ENCODE measurements around the gene FLOT1.
A peak's percentile ranks its signal among the peaks of the same experiment; 100 is the strongest.
"Not testable (repeated sequence)": the region's sequence is repeated elsewhere in the genome, so short reads cannot be mapped to it uniquely, and the experiment has no call there.

Gene FLOT1

DNA sequence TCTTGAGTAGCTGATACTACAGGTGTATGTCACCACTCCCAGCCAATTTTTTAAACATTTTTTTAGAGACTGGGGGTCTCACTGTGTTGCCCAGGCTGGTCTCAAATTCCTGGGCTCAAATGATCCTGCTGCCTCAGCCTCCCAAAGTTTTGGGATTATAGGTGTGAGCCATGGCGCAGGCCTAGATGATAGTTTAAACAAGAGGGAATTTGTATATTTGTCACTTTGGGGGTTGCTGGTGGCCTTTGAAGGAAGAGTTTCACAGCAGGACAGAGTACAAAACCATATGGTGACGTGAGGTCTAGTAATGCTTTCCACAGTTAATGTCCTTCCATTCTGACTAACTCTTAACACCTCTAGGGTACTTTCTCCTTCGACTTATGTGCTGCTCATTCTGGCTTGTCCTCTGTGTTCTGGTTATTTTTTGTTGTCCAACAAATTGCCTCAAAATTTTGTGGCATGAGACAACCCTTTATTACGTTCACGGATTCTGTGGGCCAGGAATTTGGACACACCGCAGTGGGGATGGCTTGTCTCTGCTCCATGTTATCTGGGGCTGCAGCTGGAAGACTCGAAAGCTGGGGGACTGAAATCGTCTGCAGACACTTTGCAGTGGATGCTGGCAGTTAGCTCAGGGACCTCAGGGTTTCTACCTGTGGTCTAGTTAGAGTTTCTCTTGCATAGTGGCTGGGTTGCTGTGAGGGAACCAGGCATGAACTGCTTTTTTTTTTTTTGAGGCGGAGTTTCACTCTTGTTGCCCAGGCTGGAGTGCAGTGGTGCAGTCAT, 24.9 kb upstream of the FLOT1 start:
- DNase-seq = no peak

DNA sequence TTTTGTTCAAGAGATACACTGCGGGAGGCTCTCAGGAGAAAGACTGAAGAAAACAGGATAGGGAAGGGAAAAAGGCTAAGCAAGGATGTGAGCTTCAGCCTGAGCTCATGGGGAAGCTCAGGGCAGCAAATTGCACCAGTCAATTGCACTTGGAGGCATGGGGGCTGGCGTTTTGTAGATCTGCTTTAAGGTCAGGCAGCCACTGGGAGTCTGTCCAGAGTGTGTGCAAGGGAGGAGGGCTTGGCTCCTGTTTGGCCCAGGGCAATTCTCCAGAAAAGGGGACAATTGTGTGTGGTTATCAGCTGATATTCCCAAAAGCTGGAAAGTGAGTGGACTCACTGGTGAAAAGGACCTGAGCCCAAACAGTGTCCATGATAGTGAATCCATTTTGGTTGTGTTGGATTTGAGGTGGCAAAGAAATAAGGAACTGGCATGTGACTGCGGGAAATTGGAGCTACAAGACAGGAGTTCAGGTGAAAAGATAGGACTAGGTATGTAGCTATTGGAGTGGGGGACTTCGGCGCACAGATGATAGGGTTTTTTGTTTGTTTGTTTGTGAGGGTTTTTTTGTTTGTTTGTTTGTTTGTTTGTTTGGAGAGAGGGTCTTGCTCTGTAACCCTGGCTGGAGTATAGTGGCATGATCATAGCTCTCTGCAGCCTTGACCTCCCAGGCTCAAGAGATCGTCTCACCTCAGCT, 24.1 kb upstream of the FLOT1 start:
- DNase-seq = no peak

DNA sequence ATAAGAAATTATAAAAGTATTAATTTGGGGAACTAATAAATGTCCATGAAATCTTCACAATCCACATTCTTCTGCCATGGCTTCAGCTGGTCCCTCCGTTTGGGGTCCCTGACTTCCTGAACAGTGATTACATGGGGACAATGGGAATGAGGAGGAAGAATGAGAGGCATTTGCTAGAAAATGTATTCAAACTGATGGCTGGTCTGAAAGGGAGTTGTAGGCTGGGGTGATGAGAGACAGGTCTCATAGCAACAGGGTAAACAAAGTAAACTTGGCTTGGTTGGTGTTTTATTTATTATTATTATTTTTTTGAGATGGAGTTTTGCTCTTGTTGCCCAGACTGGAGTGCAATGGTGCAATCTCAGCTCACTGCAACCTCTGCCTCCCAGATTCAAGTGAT, 23.0 kb upstream of the FLOT1 start:
- DNase-seq = not testable (repeated sequence)

DNA sequence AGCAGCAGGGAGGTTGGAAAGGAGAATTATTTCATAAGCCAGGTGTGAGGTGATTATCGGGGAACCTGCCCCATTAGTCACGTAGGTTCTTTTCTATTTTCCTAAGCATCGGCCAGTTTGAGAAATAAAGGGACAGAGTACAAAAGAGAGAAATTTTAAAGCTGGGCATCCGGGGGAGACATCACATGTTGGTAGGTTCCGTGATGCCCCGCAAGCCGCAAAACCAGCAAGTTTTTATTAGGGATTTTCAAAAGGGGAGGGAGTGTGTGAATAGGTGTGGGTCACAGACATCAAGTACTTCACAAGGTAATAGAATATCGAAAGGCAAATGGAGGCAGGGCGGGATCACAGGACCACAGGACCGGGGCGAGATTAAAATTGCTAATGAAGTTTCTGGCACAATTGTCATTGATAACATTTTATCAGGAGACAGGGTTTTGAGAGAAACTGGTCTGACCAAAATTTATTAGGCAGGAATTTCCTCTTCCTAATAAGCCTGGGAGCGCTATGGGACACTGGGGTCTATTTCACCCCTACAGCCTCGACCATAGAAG, 22.1 kb upstream of the FLOT1 start:
- not testable (repeated sequence) for DNase-seq

GRCh38 chr6:30763618-30764489, 21.4 kb upstream of the FLOT1 start:
- no peak for DNase-seq

GRCh38 chr6:30763155-30763617, 20.7 kb upstream of the FLOT1 start:
- no peak for DNase-seq

GRCh38 chr6:30761791-30762429, 19.4 kb upstream of the FLOT1 start:
- no peak for DNase-seq

GRCh38 chr6:30760549-30760948, 18.1 kb upstream of the FLOT1 start:
- peak in 1 of 2 donors; percentile 24 for DNase-seq

GRCh38 chr6:30759575-30760239, 17.2 kb upstream of the FLOT1 start:
- DNase-seq = no peak

- no peak for DNase-seq
Observed at GRCh38 chr6:30757261-30757904, 14.9 kb upstream of the FLOT1 start.

- DNase-seq = not testable (repeated sequence)
Observed at GRCh38 chr6:30756405-30757003, 14.0 kb upstream of the FLOT1 start.

DNA sequence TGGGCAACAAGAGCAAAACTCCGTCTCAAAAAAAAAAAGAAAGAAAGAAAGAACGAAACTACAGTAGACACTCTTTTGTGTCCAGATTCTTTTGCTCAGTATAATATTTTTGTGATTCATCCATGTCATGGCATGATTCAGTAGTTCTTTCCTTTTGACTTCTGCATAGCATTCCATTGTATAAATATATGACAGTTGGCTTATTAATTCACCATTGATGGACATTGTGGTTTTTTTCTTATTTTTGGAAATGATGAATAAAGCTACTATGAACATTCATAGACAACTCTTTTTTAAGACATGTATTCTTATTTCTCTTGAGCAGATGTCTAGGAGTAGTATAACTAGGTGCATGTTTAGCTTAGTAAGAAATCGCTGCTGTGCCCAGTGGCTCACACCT, 12.1 kb upstream of the FLOT1 start:
- DNase-seq = no peak

- DNase-seq = peak; percentile 93 to 97
Observed at GRCh38 chr6:30752157-30752927, 9.9 kb upstream of the FLOT1 start.

GRCh38 chr6:30750379-30750668, 7.8 kb upstream of the FLOT1 start:
- DNase-seq = peak in 1 of 2 donors; percentile 24

GRCh38 chr6:30749554-30750378, 7.3 kb upstream of the FLOT1 start:
- no peak for DNase-seq

DNA sequence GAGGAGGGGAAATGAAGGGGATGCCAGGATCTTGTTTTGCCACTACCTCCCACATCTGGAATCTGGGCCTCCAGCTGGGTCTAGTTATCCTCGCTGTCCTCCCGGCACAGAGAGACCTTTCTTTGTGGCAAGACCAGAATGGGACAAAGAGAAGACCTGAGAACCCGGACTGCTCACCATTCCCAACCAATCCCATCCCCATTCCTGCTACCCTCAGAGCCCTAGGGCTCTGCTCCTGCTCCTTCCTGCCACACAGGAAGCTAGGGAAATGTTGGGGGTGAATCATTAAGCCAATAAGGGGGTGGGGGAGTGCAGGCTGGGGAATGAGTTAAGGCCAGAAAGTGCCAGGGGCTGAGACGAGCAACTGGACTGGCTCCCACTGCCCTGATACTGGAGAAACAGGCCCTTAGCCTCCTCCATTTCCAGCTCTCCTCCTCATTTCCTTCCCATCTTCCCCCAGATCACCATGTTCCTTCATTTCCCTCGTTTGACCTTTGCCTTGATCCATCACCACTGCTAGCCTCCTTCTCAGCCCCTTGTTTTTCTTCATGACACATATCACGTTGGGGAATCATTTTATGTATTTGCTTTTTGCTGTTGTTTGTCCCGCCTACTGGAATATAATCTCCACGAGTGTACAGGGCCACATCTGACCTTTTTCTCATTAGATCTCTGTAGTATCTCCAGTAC, 6.5 kb upstream of the FLOT1 start:
- no peak for DNase-seq

DNA sequence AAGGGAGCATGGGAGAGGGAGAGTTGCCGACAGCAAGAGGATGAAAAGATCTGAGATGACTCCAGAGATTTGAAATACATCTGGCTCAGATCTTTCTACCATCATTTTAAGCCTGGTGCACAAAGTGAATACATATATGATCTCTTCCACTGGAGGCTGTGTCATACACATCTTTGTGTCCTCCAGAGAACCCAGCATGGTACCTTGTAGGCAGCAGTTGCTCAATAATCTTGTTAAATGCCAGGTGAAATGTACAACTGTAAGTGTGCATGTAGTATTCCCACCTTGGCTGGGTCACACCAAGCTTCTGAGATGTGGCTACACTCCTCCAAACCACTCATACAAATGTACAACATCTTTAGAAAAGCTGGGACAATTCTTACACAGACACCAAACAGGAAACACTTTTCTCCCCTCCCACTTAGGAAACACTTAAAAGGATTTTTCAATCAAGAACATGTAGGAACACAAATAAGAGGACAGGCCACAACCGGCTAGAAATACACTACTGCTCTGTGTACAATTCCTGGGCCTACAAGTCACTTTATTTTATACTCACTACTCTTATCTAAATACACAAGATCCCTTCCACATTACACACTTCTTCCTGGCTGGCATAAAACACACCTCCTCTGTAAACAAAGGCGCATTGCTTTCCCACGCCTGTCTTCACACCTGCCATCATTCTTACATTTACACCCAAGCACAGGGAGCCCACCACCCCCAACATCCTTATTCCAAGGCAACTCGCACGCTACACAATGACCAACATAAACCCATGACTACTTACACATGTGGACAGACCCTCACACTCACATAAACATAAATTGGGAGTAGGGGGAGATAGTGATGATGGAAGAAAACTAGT, 5.6 kb upstream of the FLOT1 start:
- DNase-seq = no peak

DNA sequence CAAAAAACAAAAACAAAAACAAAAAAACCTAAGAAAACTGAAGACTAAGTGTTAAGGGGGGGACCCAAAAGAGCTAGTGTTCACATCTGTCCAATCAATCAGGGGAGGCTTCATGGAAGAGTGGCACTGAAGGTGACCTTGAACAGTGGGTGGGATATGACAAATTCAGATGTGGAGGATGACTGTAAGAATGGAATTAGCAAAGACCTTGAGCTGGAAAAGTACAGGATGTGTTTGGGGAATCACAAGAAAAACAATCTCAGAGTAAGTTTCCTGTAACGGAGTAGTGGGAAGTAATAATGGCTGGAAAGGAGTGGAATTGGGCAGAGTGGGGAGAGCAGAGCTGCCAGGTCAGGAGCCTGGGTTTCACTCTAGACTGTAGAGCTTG, 4.8 kb upstream of the FLOT1 start:
- DNase-seq = peak in 1 of 2 donors; percentile 44

Measured in inflammatory macrophage treated with lipopolysaccharide for 1 hour (primary cell).